ENCODE measurements around the gene TMPRSS3. TPM values are rescaled to one million over a fixed set of nuclear protein-coding genes. Genes with fewer than 3 reads are reported as not detected.

TMPRSS3 gene
- total and polyA plus RNA-seq, 10 donors: 0.22 to 6.0 (median 0.70) TPM; not detected in 1

GRCh38 chr21:42358937-42359336 lies 36.9 kb downstream of the TMPRSS3 start:
- intact Hi-C loops (cut with DNase I; ENCODE audit: low total_unique reads): no loop called here
- DNase-seq: peak; percentile 16

GRCh38 chr21:42358261-42358660 lies 37.6 kb downstream of the TMPRSS3 start:
- Histone ChIP-seq H3K9me3 (peaks cover 0 to 47% (median 37%) of the 10 kb centered on the region in 8 donors), H3K4me1 (no peaks in the 10 kb centered on the region), H3K4me3 (no peak overlapping the region), H3K36me3 (no peaks in the 10 kb centered on the region), H3K27ac (no peak overlapping the region), H3K27me3 (replicated peaks in 1 of 7) (peaks cover 0 to 54% (median 0%) of the 10 kb centered on the region in 7 donors)
- DNase-seq: peak; percentile 36
- WGBS, 5 donors: 85 to 97% (median 94%) methylated on average over 12 of the region's 12 CpGs
- TF ChIP-seq CTCF (IDR thresholded peaks at IDR 0.05 in 8 of 11, conservative IDR thresholded peaks at IDR 0.05 in 3 of 11) (no peak), POLR2AphosphoS5 (IDR thresholded peaks at IDR 0.05) (no peak), POLR2A (IDR thresholded peaks at IDR 0.05) (no peak)
- intact Hi-C loops (cut with DNase I; ENCODE audit: low total_unique reads): no loop called here

More at GRCh38 chr21:42358937-42359336, 36.9 kb downstream of the TMPRSS3 start:
- H3K4me1 ChIP-seq: no peaks in the 10 kb centered on the region
- 83 to 92% (median 89%) methylated on average over 13 of the region's 13 CpGs for WGBS, 5 donors
- no peak overlapping the region for H3K4me3 ChIP-seq
- H3K27ac ChIP-seq: no peak overlapping the region
- H3K9me3 ChIP-seq: peaks cover 0 to 41% (median 35%) of the 10 kb centered on the region in 8 donors
- H3K27me3 ChIP-seq (replicated peaks in 1 of 7): peaks cover 0 to 59% (median 0%) of the 10 kb centered on the region in 7 donors
- no peaks in the 10 kb centered on the region for H3K36me3 ChIP-seq
- no peak for TF ChIP-seq POLR2A (IDR thresholded peaks at IDR 0.05)
- no peak for TF ChIP-seq CTCF (IDR thresholded peaks at IDR 0.05 in 8 of 11, conservative IDR thresholded peaks at IDR 0.05 in 3 of 11)
- TF ChIP-seq POLR2AphosphoS5 (IDR thresholded peaks at IDR 0.05): no peak

GRCh38 chr21:42357307-42357706 lies 38.5 kb downstream of the TMPRSS3 start:
- intact Hi-C loops (cut with DNase I; ENCODE audit: low total_unique reads): no loop called here
- no peak overlapping the region for H3K27ac ChIP-seq
- WGBS, 5 donors: 63 to 76% (median 70%) methylated on average over 3 of the region's 3 CpGs
- H3K4me1 ChIP-seq: no peaks in the 10 kb centered on the region
- H3K27me3 ChIP-seq (replicated peaks in 1 of 7): peaks cover 0 to 44% (median 0%) of the 10 kb centered on the region in 7 donors
- no peak for DNase-seq
- H3K36me3 ChIP-seq: no peaks in the 10 kb centered on the region
- no peak overlapping the region for H3K4me3 ChIP-seq
- peaks cover 0 to 47% (median 37%) of the 10 kb centered on the region in 8 donors for H3K9me3 ChIP-seq
- TF ChIP-seq CTCF (IDR thresholded peaks at IDR 0.05 in 8 of 11, conservative IDR thresholded peaks at IDR 0.05 in 3 of 11): no peak

GRCh38 chr21:42356650-42357049 lies 39.2 kb downstream of the TMPRSS3 start:
- intact Hi-C loops (cut with DNase I; ENCODE audit: low total_unique reads): no loop called here
- no peak overlapping the region for H3K27ac ChIP-seq
- TF ChIP-seq POLR2AphosphoS5 (IDR thresholded peaks at IDR 0.05) (no peak), CTCF (IDR thresholded peaks at IDR 0.05 in 8 of 11, conservative IDR thresholded peaks at IDR 0.05 in 3 of 11) (no peak), POLR2A (IDR thresholded peaks at IDR 0.05) (no peak)
- H3K27me3 ChIP-seq (replicated peaks in 1 of 7): peaks cover 0 to 39% (median 0%) of the 10 kb centered on the region in 7 donors
- no peaks in the 10 kb centered on the region for H3K4me1 ChIP-seq
- DNase-seq: peak; percentile 6
- peaks cover 0 to 47% (median 37%) of the 10 kb centered on the region in 8 donors for H3K9me3 ChIP-seq
- 54 to 85% (median 70%) methylated on average over 6 of the region's 6 CpGs for WGBS, 5 donors
- no peaks in the 10 kb centered on the region for H3K36me3 ChIP-seq
- no peak overlapping the region for H3K4me3 ChIP-seq

All from spleen (tissue), 11 donors.